GDM1 (cell line): Measurements from ENCODE around the gene LLGL2.

ENCODE experiments used
- DNase-seq: peaks from one replicate; lab custom pipeline; 2025; lab: John Stamatoyannopoulos, UW

The LLGL2 gene

GRCh38 chr17:75616521-75617122, 91.1 kb downstream of the LLGL2 start:
- no peak for DNase-seq

GRCh38 chr17:75617218-75617617, 91.7 kb downstream of the LLGL2 start:
- DNase-seq: no peak

DNA sequence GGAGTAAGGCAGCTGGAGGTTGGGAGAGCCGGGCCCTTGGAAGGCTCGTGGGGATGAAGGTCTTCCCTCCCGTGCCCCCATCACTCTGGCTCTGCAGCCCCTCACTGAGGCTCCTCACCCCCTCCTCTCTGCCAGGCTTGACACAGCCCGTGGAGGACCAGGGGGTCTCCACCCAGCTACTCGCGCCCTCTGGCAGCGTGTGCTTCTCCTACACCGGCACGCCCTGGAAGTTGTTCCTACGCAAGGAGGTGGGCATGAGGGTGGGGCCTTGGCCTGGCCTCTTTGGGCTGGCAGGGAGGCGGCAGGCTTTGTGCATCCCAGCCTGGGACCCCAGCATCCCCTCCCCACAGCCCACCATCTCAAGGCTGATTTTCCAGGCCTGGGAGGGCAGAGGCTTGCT, 92.2 kb downstream of the LLGL2 start:
- DNase-seq: no peak

DNA sequence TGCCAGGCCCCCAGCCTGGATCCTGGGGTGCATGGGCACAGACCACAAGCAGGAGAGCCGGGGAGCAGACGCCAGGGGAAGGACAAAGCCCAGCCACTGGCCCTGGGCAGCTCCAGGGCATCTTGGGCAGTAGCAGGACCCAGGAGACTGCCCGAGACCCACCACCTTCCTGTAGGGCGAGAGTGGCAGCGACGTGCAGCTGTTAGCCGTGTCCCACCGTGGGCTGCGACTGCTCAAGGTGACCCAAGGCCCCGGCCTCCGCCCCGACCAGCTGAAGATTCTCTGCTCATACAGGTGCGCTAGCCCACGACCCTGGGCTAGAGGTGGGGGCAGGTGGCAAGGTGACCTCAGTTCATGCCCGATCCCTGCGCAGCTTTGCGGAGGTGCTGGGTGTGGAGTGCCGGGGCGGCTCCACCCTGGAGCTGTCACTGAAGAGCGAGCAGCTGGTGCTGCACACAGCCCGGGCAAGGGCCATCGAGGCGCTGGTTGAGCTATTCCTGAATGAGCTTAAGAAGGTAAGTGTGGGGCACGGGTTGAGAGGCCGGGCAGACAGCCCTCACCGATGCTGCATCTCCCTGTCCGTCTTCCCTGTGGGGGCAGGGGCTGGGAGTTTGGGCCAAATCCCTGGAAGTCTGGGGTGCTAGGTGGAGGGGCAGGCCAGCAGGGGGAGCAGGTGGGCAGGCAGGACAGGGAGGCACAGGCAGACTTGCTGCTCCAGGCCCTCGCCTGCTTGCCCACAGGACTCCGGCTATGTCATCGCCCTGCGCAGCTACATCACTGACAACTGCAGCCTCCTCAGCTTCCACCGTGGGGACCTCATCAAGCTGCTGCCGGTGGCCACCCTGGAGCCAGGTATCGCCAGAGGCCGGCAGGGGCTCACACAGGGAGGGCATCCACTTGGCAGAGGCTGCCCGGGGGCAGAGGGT, 94.3 kb downstream of the LLGL2 start:
- DNase-seq: no peak

DNA sequence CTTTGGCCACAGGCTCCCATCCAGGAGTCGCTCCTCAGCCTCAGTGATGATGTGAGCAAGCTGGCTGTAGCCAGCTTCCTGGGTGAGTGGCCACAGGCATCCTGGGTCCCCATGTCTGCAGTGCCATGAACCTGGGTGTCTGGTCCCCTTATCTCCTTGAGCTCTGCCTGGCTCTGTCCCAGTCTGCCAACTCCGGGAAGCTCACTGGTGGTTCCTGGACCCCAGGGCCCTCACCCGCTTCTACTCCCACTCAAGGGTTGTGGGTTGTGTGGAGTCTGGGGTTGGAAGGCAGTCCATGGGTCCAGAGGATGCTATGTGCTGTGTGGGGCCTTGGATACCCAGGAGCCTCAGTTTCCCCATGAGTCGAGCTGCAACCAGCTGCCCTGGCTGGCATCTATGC, 96.0 kb downstream of the LLGL2 start:
- no peak for DNase-seq

GRCh38 chr17:75622076-75622475, 96.6 kb downstream of the LLGL2 start:
- DNase-seq: no peak

DNA sequence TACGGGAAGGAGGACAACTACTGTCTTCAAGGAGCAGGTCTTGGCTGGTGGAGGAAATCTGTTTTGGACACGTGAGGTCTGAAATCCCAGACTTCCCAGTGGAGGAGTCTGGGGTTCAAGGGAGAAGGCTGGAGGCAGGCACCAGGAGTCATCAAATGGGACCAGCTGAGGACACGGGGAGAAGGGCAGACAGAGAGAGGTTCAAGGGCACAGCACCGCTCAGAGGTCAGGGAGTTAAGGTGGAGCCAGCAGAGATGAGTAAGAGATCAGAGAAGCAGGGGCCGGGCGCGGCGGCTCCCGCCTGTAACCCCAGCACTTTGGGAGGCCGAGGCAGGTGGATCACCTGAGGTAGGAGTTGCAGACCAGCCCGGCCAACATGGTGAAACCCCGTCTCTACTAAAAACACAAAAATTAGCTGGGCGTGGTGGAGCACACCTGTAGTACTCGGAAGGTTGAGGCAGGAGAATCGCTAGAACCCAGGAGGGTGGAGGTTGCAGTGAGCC, 97.3 kb downstream of the LLGL2 start:
- DNase-seq: no peak

DNA sequence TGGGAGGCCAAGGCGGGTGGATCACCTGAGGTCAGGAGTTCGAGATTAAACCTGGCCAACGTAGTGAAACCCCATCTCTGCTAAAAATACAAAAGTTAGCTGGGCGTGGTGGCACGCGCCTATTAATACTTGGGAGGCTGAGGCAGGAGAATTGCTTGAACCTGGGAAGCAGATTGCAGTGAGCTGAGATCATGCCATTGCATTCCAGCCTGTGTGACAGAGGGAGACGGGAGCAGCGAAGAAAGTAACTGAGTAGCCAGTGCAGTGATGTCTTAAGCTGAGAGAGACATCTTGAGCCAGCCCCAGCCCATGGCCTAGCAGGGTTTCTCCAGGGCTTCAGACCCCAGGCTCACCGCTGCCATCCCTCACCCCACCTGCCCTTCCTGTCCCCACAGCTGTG, 97.9 kb downstream of the LLGL2 start:
- no peak for DNase-seq

DNA sequence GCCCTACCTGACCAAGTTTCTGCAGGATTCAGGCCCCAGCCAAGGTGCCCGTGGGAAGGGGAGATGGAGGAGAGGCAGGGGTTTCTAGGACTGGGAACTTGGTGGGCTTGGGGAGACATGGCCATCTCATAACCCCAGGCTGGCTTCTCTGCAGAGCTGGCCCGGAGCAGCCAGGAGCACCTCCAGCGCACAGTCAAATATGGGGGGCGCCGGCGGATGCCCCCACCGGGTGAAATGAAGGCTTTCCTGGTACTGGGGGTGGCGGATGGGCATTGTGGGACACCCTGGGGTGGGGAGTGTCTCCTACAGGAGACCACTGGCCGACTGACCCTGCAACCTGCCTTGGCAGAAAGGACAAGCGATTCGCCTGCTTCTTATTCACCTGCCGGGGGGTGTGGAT, 98.5 kb downstream of the LLGL2 start:
- no peak for DNase-seq
